Measurements from ENCODE around the gene NDUFAF8.

DNA sequence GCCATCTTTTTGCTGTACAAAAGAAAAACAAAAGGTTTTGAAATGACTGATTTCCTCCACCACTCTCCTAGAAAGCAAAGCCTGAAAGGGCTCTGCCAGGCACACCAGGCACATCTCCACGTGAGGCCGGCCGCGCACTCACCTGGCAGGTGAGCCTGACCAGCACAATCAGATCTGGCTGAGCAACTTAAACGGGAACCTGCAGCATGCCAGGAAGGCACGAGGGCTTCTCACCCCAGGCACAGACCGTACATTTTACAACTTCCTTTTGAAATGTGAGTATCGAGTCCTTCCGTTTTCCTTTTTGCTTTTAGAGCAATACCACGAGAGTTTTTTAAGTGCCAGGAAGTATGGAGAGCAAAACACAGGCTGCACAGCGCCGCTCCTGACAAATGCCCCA, 33.5 kb downstream of the NDUFAF8 start:
- TF ChIP-seq CTCF (IDR thresholded peaks at IDR 0.05) (no peak), POLR2A (IDR thresholded peaks at IDR 0.05) (no peak)

All from esophagus squamous epithelium (tissue), 4 donors.